ENCODE data around the gene DNAH1. TPM values are rescaled to one million over a fixed set of nuclear protein-coding genes. Genes with fewer than 3 reads are reported as not detected.
A peak's percentile ranks its signal among the peaks of the same experiment; 100 is the strongest.

DNAH1 gene
- total and polyA plus RNA-seq, 2 of the 13 experiments (the other 11 are each of a cell fraction or from before 2014, with no cell fraction given), result 0.64 to 3.5 TPM

DNA sequence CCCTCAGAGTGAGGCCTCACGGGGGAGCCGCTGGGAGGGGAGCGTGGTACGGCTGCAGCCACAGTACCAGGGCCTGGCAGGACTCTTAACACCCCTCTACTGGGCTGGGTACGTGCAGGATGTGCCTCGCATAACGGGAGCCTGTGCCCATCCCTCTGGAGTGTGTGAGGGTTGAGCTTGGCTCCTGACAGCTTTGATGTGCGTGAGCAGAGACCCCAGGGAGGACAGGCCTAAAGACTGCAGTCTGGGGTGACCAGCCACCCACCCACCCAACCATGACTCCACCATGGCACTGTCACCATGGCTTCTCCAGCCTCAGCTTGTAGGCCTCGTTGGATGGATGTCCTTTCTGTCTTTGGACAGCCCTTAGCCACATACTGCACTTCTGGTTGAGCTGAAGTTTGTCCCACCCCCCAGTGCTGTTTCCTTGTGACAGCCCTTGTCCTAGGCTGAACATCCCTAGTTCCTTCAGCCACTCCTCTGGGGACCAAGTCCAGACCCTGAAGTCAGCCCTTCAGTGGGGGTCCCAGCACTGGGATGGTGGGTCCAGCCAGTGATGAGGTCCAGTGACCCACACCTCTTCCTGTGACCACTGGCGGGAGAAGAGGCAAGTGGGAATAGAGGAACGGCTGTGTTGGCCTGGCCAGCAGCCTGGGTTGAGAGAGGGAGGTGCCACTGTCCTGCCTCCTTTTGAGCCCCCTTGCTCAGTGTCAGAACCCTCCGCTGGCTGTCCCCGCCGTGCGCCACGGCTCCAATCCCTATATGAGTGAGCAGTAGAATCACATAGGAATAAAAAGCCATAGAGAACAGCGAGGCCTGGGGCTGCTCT lies 22.4 kb upstream of the DNAH1 start:
- intact Hi-C loops (cut with micrococcal nuclease; ENCODE audit: unreplicated experiment), result loop anchor here (5.0 kb wide), 1 partner anchor 94 kb away; no protein-coding TSS in a partner anchor
- no peak overlapping the region for H2AFZ ChIP-seq (ENCODE audit: low read length)
- no peak overlapping the region for H3K9ac ChIP-seq (ENCODE audit: insufficient read depth, low read depth, low read length)
- WGBS (ENCODE audit: low lambda C conversion rate), result 96% methylated on average over 14 of the region's 17 CpGs
- ChIA-PET CTCF (ENCODE audit: low intra/inter-chr PET ratio, low total read pairs) (interaction anchor here (1.2 to 3.8 kb wide), 2 partner anchors 45 to 46 kb away, joined by 3 to 49 read pairs; no protein-coding TSS in a partner anchor), POLR2A (interaction anchor here (1.4 to 2.4 kb wide), 2 partner anchors 46 to 55 kb away, joined by 5 read pairs; partner anchors contain the start of gene TWF2)
- H3K4me1 ChIP-seq (ENCODE audit: insufficient read depth, low read length), result peaks cover 48% of the 10 kb centered on the region
- no peak for FAIRE-seq
- no peak overlapping the region for H3K27ac ChIP-seq (ENCODE audit: extremely low read length, insufficient read depth, low read length)
- TF ChIP-seq ZNF550 (CRISPR knock-in tag; IDR thresholded peaks at IDR 0.05; ENCODE audit: borderline replicate concordance) (no peak), AGO1 (IDR thresholded peaks at IDR 0.05; ENCODE audit: low read depth, low read length, poor library complexity, severe bottlenecking) (peak; percentile 2)
- H3K27me3 ChIP-seq (ENCODE audit: control insufficient read depth in 1 of 2, insufficient read depth in 2 of 2, low read length in 2 of 2), result no peaks in the 10 kb centered on the region; a peak in 1 of 5 replicates
- H3K9me3 ChIP-seq (ENCODE audit: low read length), result no peaks in the 10 kb centered on the region
- H3K36me3 ChIP-seq (replicated peaks in 1 of 2; ENCODE audit: control insufficient read depth in 1 of 2, insufficient read depth in 2 of 2, low read length in 2 of 2), result peaks cover 11 to 22% of the 10 kb centered on the region in 2 experiments; a peak in 4 of 5 replicates
- no peak overlapping the region for H3K4me3 ChIP-seq (replicated peaks in 1 of 3; ENCODE audit: insufficient read depth in 1 of 3, low read depth in 2 of 3, low read length in 3 of 3)
- no peak for DNase-seq (ENCODE audit: low spot score)
- BruUV-seq (replicated peaks), result no TSS peak
- in situ Hi-C loops (cut with HindIII; ENCODE audit: extremely low pct_ligation_motif_present, low pct_unique_long_range_greater_than_20kb), result loop anchor here (5.0 kb wide), 2 partner anchors 54 to 94 kb away; no protein-coding TSS in a partner anchor
- no peak overlapping the region for H3K4me2 ChIP-seq (ENCODE audit: low read depth, low read length)
- H4K20me1 ChIP-seq (ENCODE audit: insufficient read depth, low read length), result peaks cover 34% of the 10 kb centered on the region
- ATAC-seq, result no peak
- H3K79me2 ChIP-seq (ENCODE audit: insufficient read depth, low read length), result peaks cover 24% of the 10 kb centered on the region

DNA sequence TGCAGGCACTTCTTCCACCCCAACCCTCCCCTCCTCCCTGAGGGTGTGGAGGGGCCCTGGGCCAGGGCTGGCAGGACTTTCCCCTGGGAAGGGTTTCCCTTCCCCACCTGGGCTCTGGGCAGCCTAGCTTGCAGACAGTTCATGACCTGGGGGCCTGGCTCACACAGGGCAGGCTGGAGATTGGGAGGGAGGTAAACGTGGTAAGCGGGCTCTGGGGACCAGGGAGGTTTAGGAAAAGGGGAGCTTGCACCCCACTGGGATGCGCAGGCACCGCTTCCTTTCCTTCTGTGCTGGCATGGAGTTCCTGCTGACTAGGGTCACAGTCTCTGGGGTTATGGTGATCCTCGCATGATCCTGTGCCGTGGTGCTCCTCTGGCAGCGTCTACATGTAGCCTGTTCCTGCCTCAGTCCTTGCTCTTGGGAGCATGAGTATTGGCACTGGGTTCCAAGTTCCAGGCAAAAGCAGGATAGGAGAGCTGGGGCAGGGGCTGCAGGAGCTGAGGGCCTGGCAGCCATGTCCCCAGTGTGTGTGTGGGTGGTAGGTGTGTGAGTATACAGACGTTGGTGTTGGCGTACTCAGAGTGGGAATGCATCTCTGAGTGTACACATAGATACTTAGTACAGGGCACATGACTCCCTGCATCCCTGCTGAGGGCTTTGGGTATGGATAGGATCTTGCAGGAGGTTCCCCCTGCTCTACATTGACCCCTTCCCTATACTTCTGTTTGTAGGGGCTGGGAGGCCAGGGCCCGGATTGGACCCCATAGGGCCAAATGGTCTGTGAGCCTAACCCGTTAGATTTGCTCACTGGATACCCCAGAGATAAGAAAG lies 21.6 kb upstream of the DNAH1 start:
- ChIA-PET CTCF (ENCODE audit: low intra/inter-chr PET ratio, low total read pairs) (interaction anchor here (1.2 kb wide), 1 partner anchor 45 kb away, joined by 3 read pairs; no protein-coding TSS in a partner anchor), POLR2A (interaction anchor here (1.0 to 2.8 kb wide), 2 partner anchors 13 to 57 kb away, joined by 3 to 11 read pairs; no protein-coding TSS in a partner anchor)
- WGBS (ENCODE audit: low lambda C conversion rate), result 96% methylated on average over 9 of the region's 11 CpGs
- TF ChIP-seq POLR2G (IDR thresholded peaks at IDR 0.05; ENCODE audit: low read depth, low read length), result peak; percentile 26; the same call in 1 of the 2 replicates
- TF ChIP-seq AGO2 (optimal IDR thresholded peaks at IDR 0.05; ENCODE audit: low read depth, low read length), result peak; percentile 95
- no peak for TF ChIP-seq MLLT10 (CRISPR knock-in tag; IDR thresholded peaks at IDR 0.05)
- no peak for TF ChIP-seq RARA (CRISPR knock-in tag; IDR thresholded peaks at IDR 0.05)
- 0 out of 2 replicates have a peak, but pooled peaks have one; percentile 71 for TF ChIP-seq NFIB (CRISPR knock-in tag; IDR thresholded peaks at IDR 0.05; ENCODE audit: borderline replicate concordance)
- no peak for TF ChIP-seq DPF2 (CRISPR knock-in tag; IDR thresholded peaks at IDR 0.05; ENCODE audit: borderline replicate concordance, low read depth)
- no peak for TF ChIP-seq ZEB1 (IDR thresholded peaks at IDR 0.05; ENCODE audit: insufficient replicate concordance, low read depth)
- no peak for TF ChIP-seq DR1 (CRISPR knock-in tag; IDR thresholded peaks at IDR 0.05)
- TF ChIP-seq NFE2L2 (IDR thresholded peaks at IDR 0.05; ENCODE audit: low read length), result no peak
- TF ChIP-seq, protein P1, sequence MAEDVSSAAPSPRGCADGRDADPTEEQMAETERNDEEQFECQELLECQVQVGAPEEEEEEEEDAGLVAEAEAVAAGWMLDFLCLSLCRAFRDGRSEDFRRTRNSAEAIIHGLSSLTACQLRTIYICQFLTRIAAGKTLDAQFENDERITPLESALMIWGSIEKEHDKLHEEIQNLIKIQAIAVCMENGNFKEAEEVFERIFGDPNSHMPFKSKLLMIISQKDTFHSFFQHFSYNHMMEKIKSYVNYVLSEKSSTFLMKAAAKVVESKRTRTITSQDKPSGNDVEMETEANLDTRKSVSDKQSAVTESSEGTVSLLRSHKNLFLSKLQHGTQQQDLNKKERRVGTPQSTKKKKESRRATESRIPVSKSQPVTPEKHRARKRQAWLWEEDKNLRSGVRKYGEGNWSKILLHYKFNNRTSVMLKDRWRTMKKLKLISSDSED (CRISPR knock-in tag; IDR thresholded peaks at IDR 0.05), result no peak
- no peak overlapping the region for H3K4me3 ChIP-seq (replicated peaks in 1 of 3; ENCODE audit: insufficient read depth in 1 of 3, low read depth in 2 of 3, low read length in 3 of 3)
- H3K9me3 ChIP-seq (ENCODE audit: low read length), result no peaks in the 10 kb centered on the region
- peaks cover 34% of the 10 kb centered on the region for H4K20me1 ChIP-seq (ENCODE audit: insufficient read depth, low read length)
- H2AFZ ChIP-seq (ENCODE audit: low read length), result no peak overlapping the region
- no peak overlapping the region for H3K4me2 ChIP-seq (ENCODE audit: low read depth, low read length)
- peaks cover 24% of the 10 kb centered on the region for H3K79me2 ChIP-seq (ENCODE audit: insufficient read depth, low read length)
- peaks cover 11 to 22% of the 10 kb centered on the region in 2 experiments; a peak in 4 of 5 replicates for H3K36me3 ChIP-seq (replicated peaks in 1 of 2; ENCODE audit: control insufficient read depth in 1 of 2, insufficient read depth in 2 of 2, low read length in 2 of 2)
- FAIRE-seq (no peak), DNase-seq (ENCODE audit: low spot score) (no peak), ATAC-seq (no peak)
- no peak overlapping the region for H3K27ac ChIP-seq (ENCODE audit: extremely low read length, insufficient read depth, low read length)
- intact Hi-C loops (cut with micrococcal nuclease; ENCODE audit: unreplicated experiment) (loop anchor here (5.0 kb wide), 1 partner anchor 93 kb away; no protein-coding TSS in a partner anchor), in situ Hi-C loops (cut with HindIII; ENCODE audit: extremely low pct_ligation_motif_present, low pct_unique_long_range_greater_than_20kb) (loop anchor here (5.0 kb wide), 2 partner anchors 53 to 93 kb away; no protein-coding TSS in a partner anchor)
- no peaks in the 10 kb centered on the region; a peak in 1 of 5 replicates for H3K27me3 ChIP-seq (ENCODE audit: control insufficient read depth in 1 of 2, insufficient read depth in 2 of 2, low read length in 2 of 2)
- BruUV-seq (replicated peaks), result no TSS peak
- peaks cover 48% of the 10 kb centered on the region for H3K4me1 ChIP-seq (ENCODE audit: insufficient read depth, low read length)
- no peak overlapping the region for H3K9ac ChIP-seq (ENCODE audit: insufficient read depth, low read depth, low read length)
